Measurements from ENCODE around the gene HIGD2A. TPM values are rescaled to one million over a fixed set of nuclear protein-coding genes. Genes with fewer than 3 reads are reported as not detected.
A peak's percentile ranks its signal among the peaks of the same experiment; 100 is the strongest.

The HIGD2A gene
- total and polyA plus RNA-seq, 9 donors, result 145 to 220 (median 174) TPM

- Histone ChIP-seq H3K9me3 (replicated peaks; ENCODE audit: control insufficient read depth, low read depth, low read length) (no peaks in the 10 kb centered on the region), H3K27me3 (ENCODE audit: control insufficient read depth, insufficient read depth, low read length) (no peaks in the 10 kb centered on the region), H3K4me3 (ENCODE audit: low read length) (no peak overlapping the region), H3K36me3 (ENCODE audit: control insufficient read depth, insufficient read depth, low read length) (peaks cover 58% of the 10 kb centered on the region), H3K4me1 (ENCODE audit: control insufficient read depth, insufficient read depth, low read length) (peaks cover 8% of the 10 kb centered on the region), H3K27ac (ENCODE audit: low read length) (no peak overlapping the region)
- WGBS (ENCODE audit: insufficient coverage), result 80% methylated on average over 8 of the region's 15 CpGs
- no peak for DNase-seq
These were observed 5.2 kb upstream of the HIGD2A start for GRCh38 chr5:176383248-176383905.

GRCh38 chr5:176383961-176384360, 4.6 kb upstream of the HIGD2A start:
- H3K9me3 ChIP-seq (replicated peaks; ENCODE audit: control insufficient read depth, low read depth, low read length), result no peaks in the 10 kb centered on the region
- H3K4me1 ChIP-seq (ENCODE audit: control insufficient read depth, insufficient read depth, low read length), result peaks cover 8% of the 10 kb centered on the region
- no peak overlapping the region for H3K4me3 ChIP-seq (ENCODE audit: low read length)
- no peak overlapping the region for H3K27ac ChIP-seq (ENCODE audit: low read length)
- H3K36me3 ChIP-seq (ENCODE audit: control insufficient read depth, insufficient read depth, low read length), result peaks cover 58% of the 10 kb centered on the region
- H3K27me3 ChIP-seq (ENCODE audit: control insufficient read depth, insufficient read depth, low read length), result no peaks in the 10 kb centered on the region
- DNase-seq, result no peak
- WGBS (ENCODE audit: insufficient coverage), result 83% methylated on average over 7 of the region's 9 CpGs

DNA sequence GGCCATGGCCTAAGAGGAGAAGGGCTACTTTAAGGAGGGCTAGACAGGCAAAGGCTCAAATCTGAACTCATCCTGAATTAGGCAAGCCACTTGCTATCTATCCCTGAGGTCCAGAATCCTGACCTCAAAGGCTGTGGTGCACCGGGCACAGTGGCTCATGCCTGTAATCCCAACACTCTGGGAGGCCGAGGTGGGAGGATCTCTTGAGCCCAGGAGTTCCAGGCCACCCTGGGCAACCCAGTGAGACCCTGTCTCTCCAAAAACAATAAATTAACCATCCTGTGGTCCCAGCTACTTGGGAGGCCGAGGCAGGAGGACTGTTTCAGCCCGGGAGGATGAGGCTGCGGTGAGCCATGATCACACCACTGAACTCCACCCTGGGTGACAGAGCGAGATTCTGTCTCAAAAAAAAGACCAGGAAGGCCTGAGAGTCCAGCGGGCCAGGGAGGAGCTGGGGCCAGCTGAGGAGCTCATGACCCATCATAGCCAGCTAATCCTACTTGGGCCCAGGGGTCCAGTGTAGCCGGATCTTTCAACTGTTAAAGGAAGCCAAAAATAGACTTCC, 4.1 kb upstream of the HIGD2A start:
- 80% methylated on average over 6 of the region's 8 CpGs for WGBS (ENCODE audit: insufficient coverage)
- no peak for DNase-seq
- Histone ChIP-seq H3K9me3 (replicated peaks; ENCODE audit: control insufficient read depth, low read depth, low read length) (no peaks in the 10 kb centered on the region), H3K27ac (ENCODE audit: low read length) (no peak overlapping the region), H3K36me3 (ENCODE audit: control insufficient read depth, insufficient read depth, low read length) (peaks cover 58% of the 10 kb centered on the region), H3K4me1 (ENCODE audit: control insufficient read depth, insufficient read depth, low read length) (peaks cover 8% of the 10 kb centered on the region), H3K4me3 (ENCODE audit: low read length) (no peak overlapping the region), H3K27me3 (ENCODE audit: control insufficient read depth, insufficient read depth, low read length) (no peaks in the 10 kb centered on the region)

DNA sequence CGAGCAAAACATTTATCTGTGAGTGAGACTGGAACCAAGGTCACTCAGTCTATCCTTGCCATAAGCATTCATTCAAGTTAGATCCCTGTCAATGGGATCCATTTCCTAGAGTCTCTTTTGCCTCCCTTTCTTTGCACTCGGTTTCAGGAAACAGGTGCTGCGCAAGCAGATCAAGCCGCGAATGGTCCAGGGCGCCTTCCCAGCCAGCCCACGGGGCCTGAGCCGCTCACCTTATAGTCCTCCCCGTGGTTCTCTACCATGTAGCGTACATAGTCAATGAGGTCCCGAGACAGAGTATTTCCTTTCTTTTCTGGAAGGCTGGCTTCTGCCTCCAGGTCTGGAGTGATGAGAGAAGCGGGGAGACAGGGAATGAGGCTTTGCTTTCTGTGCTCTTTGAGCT, 3.6 kb upstream of the HIGD2A start:
- no peaks in the 10 kb centered on the region for H3K27me3 ChIP-seq (ENCODE audit: control insufficient read depth, insufficient read depth, low read length)
- peaks cover 58% of the 10 kb centered on the region for H3K36me3 ChIP-seq (ENCODE audit: control insufficient read depth, insufficient read depth, low read length)
- no peak overlapping the region for H3K4me3 ChIP-seq (ENCODE audit: low read length)
- no peaks in the 10 kb centered on the region for H3K9me3 ChIP-seq (replicated peaks; ENCODE audit: control insufficient read depth, low read depth, low read length)
- H3K4me1 ChIP-seq (ENCODE audit: control insufficient read depth, insufficient read depth, low read length), result peaks cover 10% of the 10 kb centered on the region
- no peak for DNase-seq
- WGBS (ENCODE audit: insufficient coverage), result 94% methylated on average over 8 of the region's 12 CpGs
- H3K27ac ChIP-seq (ENCODE audit: low read length), result no peak overlapping the region

DNA sequence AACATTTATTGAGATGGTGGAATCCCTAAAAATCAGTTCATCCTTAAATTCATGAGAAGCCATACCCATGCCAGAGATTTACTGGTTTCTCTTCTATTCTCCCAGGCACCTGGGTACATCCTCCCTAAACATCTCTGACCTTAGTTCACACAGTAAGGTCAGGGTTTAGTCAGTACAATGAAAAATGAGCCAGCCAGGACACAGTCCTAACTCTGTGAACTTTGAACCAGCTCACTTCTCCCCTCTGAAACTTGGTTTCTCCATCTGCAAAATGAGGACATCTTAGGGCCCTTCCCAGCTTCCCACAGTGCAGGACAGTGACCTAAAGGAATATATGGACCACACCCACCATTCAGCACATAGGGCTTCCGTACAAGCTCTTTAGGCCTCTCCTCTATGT, 2.1 kb upstream of the HIGD2A start:
- Histone ChIP-seq H3K27me3 (ENCODE audit: control insufficient read depth, insufficient read depth, low read length) (no peaks in the 10 kb centered on the region), H3K9me3 (replicated peaks; ENCODE audit: control insufficient read depth, low read depth, low read length) (no peaks in the 10 kb centered on the region), H3K4me3 (ENCODE audit: low read length) (no peak overlapping the region), H3K27ac (ENCODE audit: low read length) (no peak overlapping the region), H3K36me3 (ENCODE audit: control insufficient read depth, insufficient read depth, low read length) (peaks cover 55% of the 10 kb centered on the region), H3K4me1 (ENCODE audit: control insufficient read depth, insufficient read depth, low read length) (peaks cover 10% of the 10 kb centered on the region)
- WGBS (ENCODE audit: insufficient coverage), result no CpG with 5 or more reads among the region's 1 CpG
- no peak for DNase-seq

- H3K27me3 ChIP-seq (ENCODE audit: control insufficient read depth, insufficient read depth, low read length), result no peaks in the 10 kb centered on the region
- H3K4me1 ChIP-seq (ENCODE audit: control insufficient read depth, insufficient read depth, low read length), result peaks cover 15% of the 10 kb centered on the region
- H3K4me3 ChIP-seq (ENCODE audit: low read length), result peak overlapping the region; percentile 79
- 0% methylated on average over 3 of the region's 8 CpGs for WGBS (ENCODE audit: insufficient coverage)
- no peak for DNase-seq
- no peak overlapping the region for H3K27ac ChIP-seq (ENCODE audit: low read length)
- peaks cover 54% of the 10 kb centered on the region for H3K36me3 ChIP-seq (ENCODE audit: control insufficient read depth, insufficient read depth, low read length)
- H3K9me3 ChIP-seq (replicated peaks; ENCODE audit: control insufficient read depth, low read depth, low read length), result no peaks in the 10 kb centered on the region
These were observed 1.1 kb upstream of the HIGD2A start for GRCh38 chr5:176387384-176387925.

GRCh38 chr5:176388003-176388443, 528 bp upstream of the HIGD2A start:
- Histone ChIP-seq H3K27ac (ENCODE audit: low read length) (peak overlapping the region; percentile 36), H3K4me1 (ENCODE audit: control insufficient read depth, insufficient read depth, low read length) (peaks cover 15% of the 10 kb centered on the region), H3K4me3 (ENCODE audit: low read length) (peak overlapping the region; percentile 79), H3K9me3 (replicated peaks; ENCODE audit: control insufficient read depth, low read depth, low read length) (no peaks in the 10 kb centered on the region), H3K27me3 (ENCODE audit: control insufficient read depth, insufficient read depth, low read length) (no peaks in the 10 kb centered on the region), H3K36me3 (ENCODE audit: control insufficient read depth, insufficient read depth, low read length) (peaks cover 54% of the 10 kb centered on the region)
- DNase-seq, result peak; percentile 25
- under 1% methylated on average over 29 of the region's 29 CpGs for WGBS (ENCODE audit: insufficient coverage)

GRCh38 chr5:176389135-176390123, 878 bp downstream of the HIGD2A start:
- H3K4me1 ChIP-seq (ENCODE audit: control insufficient read depth, insufficient read depth, low read length), result peaks cover 15% of the 10 kb centered on the region
- H3K27ac ChIP-seq (ENCODE audit: low read length), result peak overlapping the region; percentile 99
- peak overlapping the region; percentile 79 for H3K4me3 ChIP-seq (ENCODE audit: low read length)
- no peak for DNase-seq
- H3K27me3 ChIP-seq (ENCODE audit: control insufficient read depth, insufficient read depth, low read length), result no peaks in the 10 kb centered on the region
- H3K9me3 ChIP-seq (replicated peaks; ENCODE audit: control insufficient read depth, low read depth, low read length), result no peaks in the 10 kb centered on the region
- peaks cover 48% of the 10 kb centered on the region for H3K36me3 ChIP-seq (ENCODE audit: control insufficient read depth, insufficient read depth, low read length)
- WGBS (ENCODE audit: insufficient coverage), result 7% methylated on average over 26 of the region's 41 CpGs

GRCh38 chr5:176391479-176391878, 2.9 kb downstream of the HIGD2A start:
- Histone ChIP-seq H3K4me3 (ENCODE audit: low read length) (no peak overlapping the region), H3K27me3 (ENCODE audit: control insufficient read depth, insufficient read depth, low read length) (no peaks in the 10 kb centered on the region), H3K9me3 (replicated peaks; ENCODE audit: control insufficient read depth, low read depth, low read length) (no peaks in the 10 kb centered on the region), H3K36me3 (ENCODE audit: control insufficient read depth, insufficient read depth, low read length) (peaks cover 42% of the 10 kb centered on the region), H3K27ac (ENCODE audit: low read length) (no peak overlapping the region), H3K4me1 (ENCODE audit: control insufficient read depth, insufficient read depth, low read length) (peaks cover 15% of the 10 kb centered on the region)
- WGBS (ENCODE audit: insufficient coverage), result 83% methylated on average over 4 of the region's 4 CpGs
- no peak for DNase-seq

GRCh38 chr5:176391999-176392398, 3.4 kb downstream of the HIGD2A start:
- Histone ChIP-seq H3K4me1 (ENCODE audit: control insufficient read depth, insufficient read depth, low read length) (peaks cover 11% of the 10 kb centered on the region), H3K36me3 (ENCODE audit: control insufficient read depth, insufficient read depth, low read length) (peaks cover 42% of the 10 kb centered on the region), H3K9me3 (replicated peaks; ENCODE audit: control insufficient read depth, low read depth, low read length) (no peaks in the 10 kb centered on the region), H3K4me3 (ENCODE audit: low read length) (no peak overlapping the region), H3K27me3 (ENCODE audit: control insufficient read depth, insufficient read depth, low read length) (no peaks in the 10 kb centered on the region), H3K27ac (ENCODE audit: low read length) (no peak overlapping the region)
- DNase-seq, result no peak
- no CpG with 5 or more reads among the region's 4 CpGs for WGBS (ENCODE audit: insufficient coverage)

All from muscle of leg (tissue), 11 donors.